ELR (cell line): ENCODE results near the gene DUT.
A peak's percentile ranks its signal among the peaks of the same experiment; 100 is the strongest.

Experiments used
- DNase-seq: peaks from one replicate; pipeline ENCODE4 v3.0.0-alpha.2; 2015; ENCODE audit warnings: low read depth

Gene DUT

GRCh38 chr15:48371550-48371949, 40.3 kb downstream of the DUT start:
- no peak for DNase-seq

GRCh38 chr15:48371961-48372360, 40.7 kb downstream of the DUT start:
- DNase-seq = no peak

DNA sequence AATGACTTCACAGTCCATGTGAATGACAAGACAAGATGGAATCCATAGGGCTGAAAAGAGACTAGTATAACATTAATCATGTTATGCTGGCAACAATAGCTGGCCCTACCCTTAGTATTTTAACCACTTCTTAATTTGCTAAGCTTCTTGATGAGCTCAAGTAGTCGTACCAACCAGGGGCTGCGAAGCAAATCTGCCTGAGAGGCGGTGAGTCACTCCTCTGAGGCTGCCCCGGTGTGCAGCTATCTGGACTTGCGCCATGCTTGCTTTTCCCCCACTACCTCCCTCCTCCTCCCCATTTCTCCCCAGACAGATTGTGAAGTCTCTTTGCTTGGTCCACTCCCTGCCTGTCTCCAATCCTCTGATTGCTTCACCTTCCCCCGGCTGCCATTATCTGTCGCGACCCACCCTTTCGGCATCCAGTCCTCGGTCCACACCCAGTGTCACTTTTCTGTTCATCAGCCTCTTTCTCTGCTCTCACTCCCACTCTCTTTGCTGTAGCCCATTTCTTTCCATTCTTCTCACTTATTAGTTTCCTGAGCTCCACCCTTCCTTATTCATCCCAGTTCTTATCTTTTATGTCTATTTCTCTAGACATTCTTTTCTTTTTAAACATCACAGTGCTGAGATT, 42.7 kb downstream of the DUT start:
- peak; percentile 71 for DNase-seq

GRCh38 chr15:48374472-48374871, 43.2 kb downstream of the DUT start:
- no peak for DNase-seq

DNA sequence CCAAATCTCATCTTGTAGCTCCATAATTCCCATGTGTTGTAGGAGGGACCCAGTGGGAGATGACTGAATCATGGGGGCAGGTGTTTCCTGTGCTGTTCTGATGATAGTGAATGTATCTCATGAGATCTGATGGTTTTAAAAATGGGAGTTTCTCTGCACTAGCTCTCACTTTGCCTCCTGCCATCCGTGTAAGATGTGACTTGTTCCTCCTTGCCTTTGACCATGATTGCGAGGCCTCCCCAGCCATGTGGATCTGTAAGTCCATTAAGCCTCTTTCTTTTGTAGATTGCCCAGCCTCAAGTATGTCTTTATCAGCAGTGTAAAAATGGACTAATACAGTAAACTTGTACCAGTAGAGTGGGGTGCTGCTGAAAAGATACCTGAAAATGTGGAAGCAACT, 44.5 kb downstream of the DUT start:
- no peak for DNase-seq

DNA sequence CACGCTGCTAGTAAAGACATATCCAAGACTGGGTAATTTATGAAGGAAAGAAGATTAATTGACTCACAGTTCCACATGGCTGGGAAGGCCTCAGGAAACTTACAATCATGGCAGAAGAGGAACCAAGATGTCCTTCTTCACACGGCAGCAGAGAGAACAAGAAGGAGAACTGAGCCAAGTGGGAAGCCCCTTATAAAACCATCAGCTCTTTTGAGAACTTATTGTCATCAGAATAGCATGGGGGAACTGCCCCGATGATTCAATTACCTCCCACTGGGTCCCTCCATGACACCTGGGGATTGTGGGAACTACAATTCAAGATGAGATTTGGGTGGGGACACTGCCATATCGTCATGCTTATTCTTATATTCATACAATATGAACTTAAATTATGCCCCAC, 49.0 kb downstream of the DUT start:
- DNase-seq = no peak

DNA sequence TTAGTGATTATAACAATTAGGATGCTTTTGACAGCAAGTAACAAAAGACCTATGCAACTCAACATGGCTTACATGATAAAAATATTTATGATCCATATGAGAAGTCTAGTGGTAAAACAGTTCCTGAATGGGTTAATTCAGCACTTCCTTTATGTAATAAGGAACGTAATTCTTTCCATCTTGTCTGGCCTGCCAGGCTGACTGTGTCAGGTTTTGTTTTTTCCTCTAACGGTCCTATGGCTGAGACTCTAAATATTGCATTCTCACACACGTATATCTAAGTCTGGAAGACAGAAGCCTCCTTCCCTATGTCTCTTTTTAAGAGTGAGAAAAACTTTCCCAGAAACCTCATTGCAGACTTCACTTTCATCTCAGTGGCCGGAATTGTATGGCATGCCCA, 50.6 kb downstream of the DUT start:
- no peak for DNase-seq

- no peak for DNase-seq
Observed at GRCh38 chr15:48383031-48383430, 51.8 kb downstream of the DUT start.

DNA sequence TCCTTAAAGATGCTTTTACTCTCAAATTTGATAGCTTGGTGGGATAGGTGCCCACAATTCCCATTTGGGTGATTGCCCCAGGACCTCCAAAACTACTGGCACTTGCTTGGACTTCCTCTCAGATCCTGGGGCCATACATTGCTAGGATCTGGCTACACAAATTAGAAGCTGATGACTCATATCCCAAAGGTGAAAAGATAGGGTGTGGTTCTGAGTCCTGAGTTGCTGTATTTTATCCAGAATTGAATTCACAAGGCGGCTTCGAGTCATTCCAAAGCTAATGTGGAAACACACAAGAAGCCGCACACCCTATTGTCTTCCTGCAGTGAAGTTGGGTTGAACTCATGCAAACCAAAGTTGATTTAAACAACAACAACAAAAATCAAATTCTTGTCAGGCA, 53.4 kb downstream of the DUT start:
- peak; percentile 25 for DNase-seq

DNA sequence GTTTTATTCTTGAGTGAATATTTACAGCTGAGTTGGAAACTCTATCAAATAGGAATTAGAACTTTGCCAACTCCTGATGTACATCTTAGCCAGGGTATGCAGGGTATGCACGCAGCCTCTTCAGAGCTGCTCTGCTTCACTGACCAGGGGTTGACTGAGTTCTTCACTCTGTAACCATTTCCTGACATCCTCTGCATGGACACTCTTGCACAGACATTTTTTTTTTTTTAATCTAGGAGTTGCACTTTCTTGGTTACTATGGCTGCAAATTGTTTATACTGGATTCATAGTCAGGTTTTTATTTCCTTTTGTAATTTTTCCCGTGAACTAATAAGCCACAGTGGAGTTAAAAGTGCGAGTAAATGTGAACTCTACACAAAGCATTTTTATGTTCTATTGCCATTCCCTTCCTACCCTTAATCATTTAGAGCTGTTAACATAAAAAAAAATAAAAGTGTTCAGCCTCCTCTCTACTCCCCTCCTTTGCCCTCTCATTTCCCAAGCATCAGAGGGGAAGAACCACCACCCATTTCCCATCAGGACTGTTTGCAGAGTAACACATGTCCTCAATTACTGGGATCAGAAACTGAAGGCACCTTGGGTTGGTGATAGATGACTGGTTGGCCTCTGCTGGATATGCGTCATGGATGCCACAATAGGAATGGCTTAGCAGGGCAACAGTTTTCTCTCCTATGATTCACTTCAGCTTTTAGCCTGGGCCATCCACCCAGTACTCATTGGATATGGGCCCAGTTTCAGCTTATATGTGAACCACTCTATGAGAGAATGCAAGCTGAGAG, 54.0 kb downstream of the DUT start:
- DNase-seq = peak; percentile 90

- DNase-seq = no peak
Observed at GRCh38 chr15:48388016-48388851, 57.0 kb downstream of the DUT start.

DNA sequence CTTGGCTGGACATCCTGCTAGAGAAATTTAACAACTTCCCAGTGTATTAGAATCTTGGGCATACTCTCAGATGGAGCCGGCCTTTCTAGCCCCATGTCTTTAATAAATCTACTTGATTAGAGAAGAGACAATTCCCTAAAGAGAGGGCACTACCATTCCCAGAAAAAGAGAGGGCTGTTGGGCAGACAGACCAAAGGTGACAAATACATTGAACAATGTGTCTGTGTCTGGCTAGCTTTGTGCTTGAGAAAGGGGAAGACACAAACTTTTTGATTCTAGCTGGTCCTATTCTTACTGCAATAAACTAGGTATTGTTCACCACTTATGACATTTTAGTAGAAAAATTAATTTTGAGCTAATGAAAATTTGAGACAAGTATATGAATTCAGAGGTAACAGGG, 57.7 kb downstream of the DUT start:
- no peak for DNase-seq

DNA sequence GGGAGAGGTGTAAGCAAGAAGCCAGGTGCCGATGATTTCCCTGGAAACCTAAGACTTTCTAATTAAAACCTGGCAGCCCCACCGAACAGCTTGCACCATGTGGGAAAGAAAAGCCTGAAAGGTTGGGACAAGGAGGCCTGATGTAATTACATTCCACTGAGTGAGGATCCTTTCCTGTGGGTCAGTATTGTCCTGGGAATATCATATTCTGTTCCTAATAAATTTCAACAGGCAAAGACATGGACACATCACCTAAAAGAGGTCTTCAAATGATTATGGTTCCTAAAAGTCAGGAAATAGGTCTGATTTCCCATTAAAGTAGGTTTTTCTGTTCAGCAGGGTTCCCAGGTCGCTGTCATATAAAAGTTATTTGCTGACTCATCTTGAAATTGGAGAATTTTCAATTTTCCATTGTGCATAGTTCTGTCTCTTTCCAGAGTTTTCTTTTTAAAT, 58.5 kb downstream of the DUT start:
- peak; percentile 47 for DNase-seq

- DNase-seq = no peak
Observed at GRCh38 chr15:48391950-48392349, 60.7 kb downstream of the DUT start.

- no peak for DNase-seq
Observed at GRCh38 chr15:48392356-48392755, 61.1 kb downstream of the DUT start.
